ENCODE data around the gene TGFB2. TPM values are rescaled to one million over a fixed set of nuclear protein-coding genes. Genes with fewer than 3 reads are reported as not detected.

Gene TGFB2
- polyA plus RNA-seq, 4 donors = 12.8 to 17.9 (median 15.3) TPM

DNA sequence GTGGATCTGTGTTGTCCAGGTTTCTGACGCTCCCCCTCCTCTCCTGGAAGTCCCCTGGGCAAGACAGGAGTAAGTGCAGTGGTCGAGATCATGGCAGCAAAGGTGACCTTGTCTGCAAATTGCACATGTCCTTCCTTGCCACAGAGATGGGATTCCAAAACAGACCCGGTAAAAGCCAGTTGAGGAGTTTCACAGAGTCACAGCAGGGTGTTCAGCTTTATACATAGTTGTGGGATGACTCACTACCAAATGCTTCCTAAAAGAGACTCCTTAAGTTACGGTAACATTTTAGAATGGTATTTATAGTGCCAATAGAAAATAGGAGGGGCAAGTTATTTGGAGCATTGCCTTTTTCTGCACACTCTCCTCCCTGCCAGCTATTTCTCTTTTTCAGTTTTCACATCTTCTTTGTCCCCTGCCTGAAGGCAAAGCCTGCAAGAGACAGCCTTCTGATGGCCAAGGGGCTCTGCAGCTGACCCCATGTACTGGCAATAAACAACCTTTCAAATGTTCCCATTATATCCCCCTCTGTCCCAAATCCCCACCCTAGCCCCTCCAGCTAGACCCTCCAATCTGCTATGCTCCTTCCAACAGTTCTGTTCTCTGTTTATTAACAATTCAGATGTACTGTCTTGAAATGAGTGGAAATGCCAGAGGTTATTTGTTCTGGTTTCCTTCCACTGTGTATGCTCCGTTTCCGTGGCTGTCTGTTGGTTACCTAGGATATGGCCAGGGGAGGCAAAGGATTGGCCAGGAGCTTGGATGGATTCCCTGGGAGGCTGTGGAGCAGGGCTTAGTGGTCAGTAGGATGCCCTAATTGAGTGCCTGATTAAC lies 115.0 kb downstream of the TGFB2 start:
- DNase-seq (ENCODE audit: low read depth in 4 of 4, low spot score in 3 of 4) = no peak

GRCh38 chr1:218461351-218461750 lies 116.2 kb downstream of the TGFB2 start:
- DNase-seq (ENCODE audit: low read depth in 4 of 4, low spot score in 3 of 4) = no peak

DNA sequence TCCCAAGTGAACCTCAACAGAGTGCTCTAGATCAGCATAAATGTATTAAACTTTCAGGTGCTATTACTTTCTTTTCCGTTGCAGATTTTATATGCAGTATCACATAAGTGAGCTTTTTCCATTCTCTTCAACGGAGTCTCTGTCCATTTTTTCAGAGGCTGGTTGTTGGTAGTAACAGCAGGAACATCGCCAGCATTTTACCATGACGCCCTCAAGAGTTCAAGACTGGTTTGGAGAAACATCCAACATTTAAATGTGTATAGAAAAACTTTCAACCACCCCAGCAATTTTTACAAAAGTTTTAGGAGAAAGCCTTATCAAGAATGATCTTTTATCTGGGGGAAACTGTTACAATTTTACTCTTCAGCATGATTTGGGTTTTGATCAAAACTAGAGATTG lies 117.0 kb downstream of the TGFB2 start:
- no peak for DNase-seq (ENCODE audit: low read depth in 4 of 4, low spot score in 3 of 4)

- DNase-seq (ENCODE audit: low read depth in 4 of 4, low spot score in 3 of 4) = no peak
Observed at GRCh38 chr1:218462587-218462986, 117.5 kb downstream of the TGFB2 start.

- no peak for DNase-seq (ENCODE audit: low read depth in 4 of 4, low spot score in 3 of 4)
Observed at GRCh38 chr1:218463194-218464156, 118.3 kb downstream of the TGFB2 start.

GRCh38 chr1:218464871-218465270 lies 119.7 kb downstream of the TGFB2 start:
- DNase-seq (ENCODE audit: low read depth in 4 of 4, low spot score in 3 of 4) = no peak

GRCh38 chr1:218466341-218467010 lies 121.3 kb downstream of the TGFB2 start:
- DNase-seq (ENCODE audit: low read depth in 4 of 4, low spot score in 3 of 4) = no peak

DNA sequence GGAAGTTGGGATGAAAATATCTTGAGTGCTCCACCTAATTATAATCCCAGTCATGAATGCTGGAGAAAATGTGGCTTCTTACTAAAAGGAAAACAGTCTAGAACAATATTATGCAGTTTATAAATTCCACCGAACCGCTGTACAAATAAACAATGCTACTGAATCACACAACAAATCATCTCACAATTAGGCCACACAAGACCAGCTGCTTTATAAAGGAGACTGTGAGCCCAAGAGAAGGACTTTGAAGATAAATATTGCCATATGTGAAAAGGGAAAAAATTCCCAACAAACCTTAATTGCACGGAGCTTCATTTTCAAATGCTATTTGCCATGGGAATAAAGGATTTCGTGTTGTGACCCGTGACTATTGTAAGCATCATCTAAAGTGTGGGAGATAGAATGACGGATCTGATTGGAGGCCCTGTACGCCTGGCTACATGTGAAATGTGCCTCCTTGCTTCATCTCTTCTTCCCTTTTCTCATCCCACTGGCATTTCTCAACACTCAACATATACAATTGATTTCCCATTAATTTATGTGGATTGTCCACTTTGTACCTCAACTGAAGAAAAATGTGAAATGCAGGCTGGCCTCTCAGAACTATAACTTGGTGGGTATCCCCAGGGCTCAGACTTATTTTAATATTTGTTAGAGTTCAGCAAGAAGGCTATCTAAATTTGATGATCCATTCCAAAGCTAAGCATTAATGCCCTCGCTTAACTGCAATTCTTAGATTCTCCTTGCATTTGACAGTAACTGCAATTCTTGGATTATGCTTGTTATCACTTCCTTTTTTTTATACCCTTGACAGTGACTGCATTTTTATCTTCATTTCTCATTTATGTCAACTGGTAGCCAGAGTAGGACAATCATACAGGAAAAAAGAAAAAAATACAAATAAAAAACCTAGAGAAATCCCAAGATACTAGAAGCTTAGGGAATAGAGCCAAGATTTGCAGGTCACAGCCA lies 122.3 kb downstream of the TGFB2 start:
- no peak for DNase-seq (ENCODE audit: low read depth in 4 of 4, low spot score in 3 of 4)

DNA sequence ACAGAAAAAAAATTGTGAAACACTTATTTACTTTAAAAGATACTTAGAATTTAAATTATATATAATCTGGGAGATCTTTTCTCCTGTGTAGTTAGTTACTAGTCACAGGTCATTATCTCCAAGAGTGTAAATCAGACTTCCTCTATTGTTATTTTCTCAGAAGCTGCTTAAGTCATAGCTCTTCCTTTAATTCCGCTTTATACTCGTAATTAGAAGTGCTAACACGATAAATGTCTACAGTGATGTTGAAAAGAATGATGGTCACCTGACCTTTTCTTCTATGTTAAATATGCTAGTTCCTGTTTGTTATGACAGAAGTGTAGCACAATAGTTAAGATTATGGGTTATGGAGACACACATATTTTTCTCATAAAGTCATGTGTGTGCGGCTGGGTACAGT lies 123.6 kb downstream of the TGFB2 start:
- no peak for DNase-seq (ENCODE audit: low read depth in 4 of 4, low spot score in 3 of 4)

- DNase-seq (ENCODE audit: low read depth in 4 of 4, low spot score in 3 of 4) = no peak
Observed at GRCh38 chr1:218472885-218473284, 127.7 kb downstream of the TGFB2 start.

- DNase-seq (ENCODE audit: low read depth in 4 of 4, low spot score in 3 of 4) = no peak
Observed at GRCh38 chr1:218473522-218473921, 128.4 kb downstream of the TGFB2 start.

DNA sequence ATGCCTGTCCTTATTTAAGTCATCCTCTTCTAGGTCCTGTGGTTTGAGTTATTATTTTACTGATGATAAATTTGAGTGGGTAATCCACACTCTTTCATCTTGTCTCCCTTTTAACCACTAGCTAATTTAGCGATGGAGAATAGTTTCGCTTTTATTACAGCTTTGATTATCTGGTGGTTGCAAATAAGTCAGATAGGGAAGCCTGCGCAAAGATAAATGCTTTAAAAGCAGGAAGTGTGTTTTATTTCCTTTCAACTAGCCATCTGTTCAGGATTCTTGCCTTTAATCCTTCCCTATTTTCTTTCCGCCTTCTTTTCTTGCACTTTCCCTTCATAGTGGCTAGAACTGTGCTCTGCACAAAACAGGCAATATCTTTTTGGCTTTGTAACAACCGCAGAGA lies 129.0 kb downstream of the TGFB2 start:
- DNase-seq (ENCODE audit: low read depth in 4 of 4, low spot score in 3 of 4) = no peak

- DNase-seq (ENCODE audit: low read depth in 4 of 4, low spot score in 3 of 4) = no peak
Observed at GRCh38 chr1:218475275-218475674, 130.1 kb downstream of the TGFB2 start.

DNA sequence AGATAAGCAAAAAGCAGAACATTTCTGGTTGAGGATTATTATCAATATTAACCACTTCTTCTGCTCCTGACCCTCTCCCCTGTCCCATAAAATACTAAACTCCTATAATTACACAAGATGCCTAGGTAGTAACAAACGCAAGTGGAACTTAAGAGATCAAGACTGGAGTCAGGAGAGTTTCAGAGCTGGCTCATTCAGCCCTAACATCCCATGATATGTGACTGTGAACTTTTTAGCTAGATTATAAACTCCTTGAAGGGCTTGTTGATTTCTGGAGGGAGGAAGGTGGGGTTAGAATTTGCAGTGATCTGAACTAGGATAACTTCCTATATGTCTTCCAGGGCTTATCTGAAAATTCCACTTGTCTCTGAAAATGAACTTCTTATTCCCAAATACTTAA lies 130.6 kb downstream of the TGFB2 start:
- DNase-seq (ENCODE audit: low read depth in 4 of 4, low spot score in 3 of 4) = no peak

DNA sequence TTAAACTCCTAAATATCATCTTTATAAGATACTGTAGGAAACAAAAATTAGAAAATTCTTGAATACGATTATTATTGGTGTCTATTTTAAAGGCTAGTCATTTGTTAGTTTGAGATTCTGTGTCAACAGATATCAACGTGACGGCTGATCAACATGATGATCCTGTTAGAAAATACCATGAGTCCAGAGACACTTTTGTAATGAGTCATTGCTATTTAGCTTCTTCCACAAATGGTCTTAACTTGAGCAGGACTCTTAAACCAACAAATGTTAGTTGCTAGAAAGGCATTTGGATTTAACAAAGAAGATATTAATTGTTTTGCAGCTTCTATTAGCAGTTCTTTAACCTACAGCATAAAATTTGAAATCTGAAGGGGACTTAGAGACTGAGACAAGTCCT lies 131.2 kb downstream of the TGFB2 start:
- no peak for DNase-seq (ENCODE audit: low read depth in 4 of 4, low spot score in 3 of 4)

GRCh38 chr1:218478336-218478735 lies 133.2 kb downstream of the TGFB2 start:
- DNase-seq (ENCODE audit: low read depth in 4 of 4, low spot score in 3 of 4) = no peak

DNA sequence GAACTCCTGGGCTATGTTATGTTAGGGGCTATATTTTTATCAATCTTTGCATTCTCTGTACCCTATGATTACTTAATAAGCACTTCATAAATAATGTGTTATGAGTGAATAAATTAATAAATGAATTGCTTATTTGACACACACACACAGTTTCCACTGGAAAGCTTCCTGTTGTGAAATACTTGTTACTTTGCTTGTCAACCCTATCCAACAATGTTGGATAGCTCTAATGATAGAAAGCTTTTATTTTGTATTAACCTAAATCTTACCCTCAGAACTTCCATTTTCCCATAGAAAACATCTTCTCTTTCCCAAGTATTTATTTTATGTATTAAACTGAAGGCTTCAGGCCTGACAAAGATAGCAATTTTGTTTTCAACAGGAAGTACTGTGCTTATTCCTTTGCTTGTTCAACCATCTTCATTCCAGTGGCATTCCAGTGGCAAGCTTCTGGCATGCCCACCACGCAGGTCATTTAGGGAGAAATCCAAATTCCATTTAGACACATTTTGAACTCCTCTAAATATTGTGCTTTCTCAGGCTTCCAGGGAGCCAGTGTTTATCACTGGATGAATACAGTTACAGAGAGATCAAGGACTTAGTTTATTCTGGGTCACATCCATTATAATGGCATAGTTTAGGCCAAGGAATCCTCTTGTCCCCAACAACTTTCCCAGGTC lies 134.4 kb downstream of the TGFB2 start:
- no peak for DNase-seq (ENCODE audit: low read depth in 4 of 4, low spot score in 3 of 4)

GRCh38 chr1:218480137-218480536 lies 135.0 kb downstream of the TGFB2 start:
- DNase-seq (ENCODE audit: low read depth in 4 of 4, low spot score in 3 of 4) = no peak

DNA sequence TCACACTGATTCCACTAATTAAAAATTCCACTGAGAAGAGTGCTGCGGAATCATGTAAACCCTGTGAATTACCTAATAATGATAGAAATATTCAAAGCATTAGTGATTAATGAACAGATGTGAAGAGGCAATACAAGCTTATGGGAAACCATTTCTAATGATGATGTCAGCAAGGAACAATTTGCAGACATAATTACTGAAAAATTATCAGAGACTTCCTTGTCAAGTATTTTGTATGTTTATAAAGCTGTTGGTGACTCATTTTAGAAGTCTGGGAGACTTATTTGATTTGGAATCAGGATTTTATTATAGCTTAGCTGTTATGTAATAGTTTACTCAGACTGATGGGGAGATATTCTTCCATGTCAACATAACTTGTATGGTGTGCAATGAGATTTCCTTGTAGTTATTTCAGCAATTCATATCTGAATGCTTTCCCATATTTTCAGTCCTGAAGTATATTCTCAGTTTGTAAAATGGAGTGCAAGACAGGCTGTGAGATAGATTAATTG lies 135.5 kb downstream of the TGFB2 start:
- no peak for DNase-seq (ENCODE audit: low read depth in 4 of 4, low spot score in 3 of 4)
